Measurements from ENCODE around the gene PDE6A.

DNA sequence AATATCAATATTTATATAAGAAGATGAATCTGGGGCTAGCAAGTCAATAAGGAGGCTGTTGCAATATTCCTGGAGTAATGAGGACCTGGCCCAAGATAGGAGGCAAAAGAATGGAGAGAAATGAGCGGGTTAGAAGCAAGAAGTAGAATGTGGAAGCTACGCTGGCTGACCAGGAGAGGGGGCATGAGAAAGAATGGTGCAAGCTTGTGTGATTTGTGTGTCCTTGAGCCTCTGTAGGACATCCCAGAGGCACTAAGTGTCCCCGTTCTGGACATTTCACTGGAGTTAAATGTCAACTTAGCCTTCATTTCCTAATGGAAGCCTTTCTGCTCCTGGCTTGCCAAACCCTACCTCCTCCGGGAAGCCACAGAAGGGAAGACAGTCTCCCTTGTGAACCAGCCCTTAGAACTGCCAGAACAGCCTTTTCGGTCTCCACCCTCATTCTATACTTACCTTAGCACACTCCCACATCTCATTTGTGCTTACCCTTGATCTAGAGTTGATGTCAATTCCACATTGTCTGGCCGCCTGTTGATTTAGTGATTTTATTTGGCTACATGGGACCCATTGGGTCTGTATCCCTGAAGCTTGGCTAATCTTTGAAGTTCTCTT lies 6.7 kb upstream of the PDE6A start:
- TF ChIP-seq, protein P1, sequence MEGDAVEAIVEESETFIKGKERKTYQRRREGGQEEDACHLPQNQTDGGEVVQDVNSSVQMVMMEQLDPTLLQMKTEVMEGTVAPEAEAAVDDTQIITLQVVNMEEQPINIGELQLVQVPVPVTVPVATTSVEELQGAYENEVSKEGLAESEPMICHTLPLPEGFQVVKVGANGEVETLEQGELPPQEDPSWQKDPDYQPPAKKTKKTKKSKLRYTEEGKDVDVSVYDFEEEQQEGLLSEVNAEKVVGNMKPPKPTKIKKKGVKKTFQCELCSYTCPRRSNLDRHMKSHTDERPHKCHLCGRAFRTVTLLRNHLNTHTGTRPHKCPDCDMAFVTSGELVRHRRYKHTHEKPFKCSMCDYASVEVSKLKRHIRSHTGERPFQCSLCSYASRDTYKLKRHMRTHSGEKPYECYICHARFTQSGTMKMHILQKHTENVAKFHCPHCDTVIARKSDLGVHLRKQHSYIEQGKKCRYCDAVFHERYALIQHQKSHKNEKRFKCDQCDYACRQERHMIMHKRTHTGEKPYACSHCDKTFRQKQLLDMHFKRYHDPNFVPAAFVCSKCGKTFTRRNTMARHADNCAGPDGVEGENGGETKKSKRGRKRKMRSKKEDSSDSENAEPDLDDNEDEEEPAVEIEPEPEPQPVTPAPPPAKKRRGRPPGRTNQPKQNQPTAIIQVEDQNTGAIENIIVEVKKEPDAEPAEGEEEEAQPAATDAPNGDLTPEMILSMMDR (IDR thresholded peaks at IDR 0.05): peak in 3 of 7 experiments; percentile 29 to 44 (median 30)
- no peak for TF ChIP-seq POLR2A (IDR thresholded peaks at IDR 0.05)
